MG63 (cell line): ENCODE measurements around the gene ZC3H13. TPM values are rescaled to one million over a fixed set of nuclear protein-coding genes. Genes with fewer than 3 reads are reported as not detected.

ENCODE experiments used
- DNase-seq: peaks from one replicate; pipeline ENCODE4 v3.0.0-alpha.2; 2020
- H3K27me3 ChIP-seq: fragments of 250-450 bp; sonication (Bioruptor Pico); 2 replicates; pipeline ENCODE4 v1.5.1; 2020; ENCODE audit warnings: mild to moderate bottlenecking, moderate library complexity
- H3K36me3 ChIP-seq: fragments of 250-450 bp; sonication (Bioruptor Pico); 2 replicates; pipeline ENCODE4 v1.5.1; 2020; ENCODE audit warnings: mild to moderate bottlenecking, moderate library complexity
- H3K4me3 ChIP-seq: fragments of 250-450 bp; sonication (Bioruptor Pico); 2 replicates; pipeline ENCODE4 v1.5.1; 2020; ENCODE audit warnings: mild to moderate bottlenecking, moderate library complexity
- H3K9me3 ChIP-seq: fragments of 250-450 bp; sonication (Bioruptor Pico); 2 replicates; pipeline ENCODE4 v1.5.1; 2020; ENCODE audit warnings: mild to moderate bottlenecking, moderate library complexity
- total RNA-seq: library from RNA; depleted of rRNA; stranded (reverse); fragments of >200 nt; shearing (Covaris generic); gene quantifications from 2 replicates; pipeline ENCODE4 v1.2.3, GENCODE V29; 2014; ENCODE audit warnings: low replicate concordance

The ZC3H13 gene
- total RNA-seq, 1 experiment from 2014 or later, result 11.7 TPM

GRCh38 chr13:46039411-46040182 lies 12.9 kb downstream of the ZC3H13 start:
- Histone ChIP-seq H3K27me3 (no peaks in the 10 kb centered on the region), H3K36me3 (peaks cover 50% of the 10 kb centered on the region), H3K4me3 (no peak overlapping the region), H3K9me3 (no peaks in the 10 kb centered on the region)
- no peak for DNase-seq

DNA sequence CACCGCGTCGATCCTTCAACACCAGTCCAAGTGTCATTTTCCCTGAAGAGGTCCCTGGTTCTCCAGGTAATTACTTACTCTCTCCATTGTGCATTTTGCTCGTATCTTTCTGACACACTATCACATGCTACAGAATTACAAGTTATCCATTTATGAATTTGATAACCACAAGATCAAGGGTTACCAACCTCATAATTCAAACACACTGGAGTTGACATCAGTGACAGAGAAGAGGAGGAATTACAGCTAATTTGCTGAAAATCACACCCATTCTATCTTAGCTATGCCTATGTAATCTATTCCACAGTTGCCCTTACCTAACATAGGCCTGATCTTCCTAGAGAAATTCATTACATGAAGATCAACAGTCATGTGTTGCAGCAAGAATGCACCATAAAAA lies 14.2 kb downstream of the ZC3H13 start:
- peaks cover 55% of the 10 kb centered on the region for H3K36me3 ChIP-seq
- no peak for DNase-seq
- H3K27me3 ChIP-seq, result no peaks in the 10 kb centered on the region
- no peak overlapping the region for H3K4me3 ChIP-seq
- no peaks in the 10 kb centered on the region for H3K9me3 ChIP-seq

DNA sequence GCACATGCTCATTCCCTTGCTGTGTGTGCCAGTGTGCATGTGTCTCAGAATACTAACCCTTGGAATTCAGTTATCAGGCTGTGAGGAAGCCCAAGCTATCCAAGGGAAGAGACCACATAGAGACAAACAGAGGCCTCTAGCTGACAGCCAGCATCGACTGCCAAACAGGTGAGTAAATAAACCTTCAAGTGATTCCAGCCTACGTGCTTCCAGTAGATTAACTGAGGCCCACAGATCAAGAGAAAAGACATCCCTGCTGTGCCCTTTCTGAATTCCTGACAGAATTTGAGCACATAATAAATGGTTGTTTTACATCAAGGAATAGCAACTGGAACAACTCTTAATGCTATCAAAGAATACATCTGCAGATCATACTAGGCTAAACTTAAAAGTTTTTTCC lies 17.5 kb downstream of the ZC3H13 start:
- no peaks in the 10 kb centered on the region for H3K27me3 ChIP-seq
- peaks cover 3% of the 10 kb centered on the region for H3K9me3 ChIP-seq
- no peak for DNase-seq
- H3K4me3 ChIP-seq, result no peak overlapping the region
- peaks cover 57% of the 10 kb centered on the region for H3K36me3 ChIP-seq

GRCh38 chr13:46032341-46032740 lies 20.2 kb downstream of the ZC3H13 start:
- no peak for DNase-seq
- peaks cover 39% of the 10 kb centered on the region for H3K36me3 ChIP-seq
- H3K4me3 ChIP-seq, result no peak overlapping the region
- H3K27me3 ChIP-seq, result no peaks in the 10 kb centered on the region
- peaks cover 6% of the 10 kb centered on the region for H3K9me3 ChIP-seq

- Histone ChIP-seq H3K27me3 (no peaks in the 10 kb centered on the region), H3K4me3 (no peak overlapping the region), H3K36me3 (peaks cover 33% of the 10 kb centered on the region), H3K9me3 (peaks cover 6% of the 10 kb centered on the region)
- peak; percentile 14 for DNase-seq
Measured at GRCh38 chr13:46031581-46032263, 20.8 kb downstream of the ZC3H13 start.

DNA sequence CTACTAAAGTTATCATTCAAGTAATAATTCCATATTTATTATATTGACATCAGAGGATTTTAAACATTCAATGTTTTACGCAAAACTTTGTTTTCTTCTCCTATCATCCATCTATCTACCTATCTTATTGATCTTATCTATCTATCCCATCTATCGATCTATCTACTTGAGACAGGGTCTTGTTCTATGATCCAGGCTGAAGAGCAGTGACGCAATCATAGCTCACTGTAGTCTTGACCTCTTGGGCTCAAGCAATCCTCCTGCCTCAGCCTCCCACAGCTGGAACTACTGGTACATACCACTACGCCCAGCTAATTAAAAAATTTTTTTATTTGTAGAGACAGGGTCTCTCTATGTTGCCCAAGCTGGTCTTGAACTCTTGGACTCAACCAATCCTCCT lies 27.4 kb downstream of the ZC3H13 start:
- H3K9me3 ChIP-seq, result peaks cover 4% of the 10 kb centered on the region
- H3K4me3 ChIP-seq, result no peak overlapping the region
- no peak for DNase-seq
- peaks cover 21% of the 10 kb centered on the region for H3K36me3 ChIP-seq
- H3K27me3 ChIP-seq, result no peaks in the 10 kb centered on the region

DNA sequence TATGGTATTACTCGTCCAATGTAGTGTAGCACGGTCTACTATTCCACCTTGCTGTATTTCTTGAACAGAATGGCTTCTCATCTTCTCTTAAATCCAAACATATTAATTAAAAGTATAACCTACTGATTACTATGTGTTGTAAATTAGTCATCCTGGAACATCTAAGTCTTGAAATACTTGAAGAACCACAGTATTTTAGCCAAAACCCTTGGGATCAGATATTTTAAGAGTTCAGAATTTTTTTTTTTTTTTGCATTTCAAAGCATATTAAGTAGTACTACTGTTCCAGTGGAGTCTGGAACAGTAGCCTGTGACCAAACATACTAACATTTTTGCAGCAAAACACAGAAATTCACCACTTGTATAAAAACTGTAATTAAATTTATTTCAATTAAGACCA lies 30.1 kb downstream of the ZC3H13 start:
- Histone ChIP-seq H3K4me3 (no peak overlapping the region), H3K9me3 (no peaks in the 10 kb centered on the region), H3K27me3 (no peaks in the 10 kb centered on the region), H3K36me3 (peaks cover 23% of the 10 kb centered on the region)
- no peak for DNase-seq

DNA sequence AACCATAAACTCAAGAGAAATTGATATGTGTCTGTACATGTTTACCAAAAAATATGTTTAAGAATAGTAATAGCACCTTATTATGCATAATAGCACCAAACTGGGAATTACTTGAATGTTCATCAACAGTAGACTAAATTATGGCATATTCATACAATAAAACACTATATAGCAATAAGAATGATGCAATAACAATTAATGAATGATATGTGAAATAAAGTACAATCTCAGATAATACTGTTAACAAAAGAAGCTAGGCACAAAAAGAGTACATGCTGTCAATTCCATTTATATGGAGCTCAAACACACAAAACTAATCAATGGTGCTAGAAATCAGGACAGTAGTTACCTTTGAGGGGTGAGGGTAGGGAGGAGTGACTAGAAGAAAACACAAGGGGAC lies 36.3 kb downstream of the ZC3H13 start:
- H3K4me3 ChIP-seq, result no peak overlapping the region
- H3K36me3 ChIP-seq, result peaks cover 18% of the 10 kb centered on the region
- H3K27me3 ChIP-seq, result no peaks in the 10 kb centered on the region
- no peak for DNase-seq
- no peaks in the 10 kb centered on the region for H3K9me3 ChIP-seq

DNA sequence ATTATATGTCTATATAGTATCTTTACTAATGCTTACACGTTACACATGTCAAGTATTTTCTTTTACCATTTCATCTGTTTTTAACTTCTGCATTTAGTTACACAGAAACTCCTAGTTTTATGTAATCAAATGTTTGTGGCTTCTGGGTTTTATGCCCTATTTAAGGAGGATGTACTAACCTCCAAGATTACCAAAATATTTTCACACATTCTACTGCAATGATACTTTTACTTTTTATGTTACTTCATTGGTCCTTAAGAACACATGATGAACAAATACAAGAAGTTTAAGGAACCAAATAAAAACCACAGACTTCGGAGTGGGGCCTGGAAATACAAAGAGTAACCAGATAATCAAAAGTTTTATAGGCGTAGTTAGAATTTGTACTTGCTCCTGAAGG lies 37.2 kb downstream of the ZC3H13 start:
- H3K36me3 ChIP-seq, result peaks cover 17% of the 10 kb centered on the region
- no peaks in the 10 kb centered on the region for H3K9me3 ChIP-seq
- no peak overlapping the region for H3K4me3 ChIP-seq
- no peak for DNase-seq
- no peaks in the 10 kb centered on the region for H3K27me3 ChIP-seq

DNA sequence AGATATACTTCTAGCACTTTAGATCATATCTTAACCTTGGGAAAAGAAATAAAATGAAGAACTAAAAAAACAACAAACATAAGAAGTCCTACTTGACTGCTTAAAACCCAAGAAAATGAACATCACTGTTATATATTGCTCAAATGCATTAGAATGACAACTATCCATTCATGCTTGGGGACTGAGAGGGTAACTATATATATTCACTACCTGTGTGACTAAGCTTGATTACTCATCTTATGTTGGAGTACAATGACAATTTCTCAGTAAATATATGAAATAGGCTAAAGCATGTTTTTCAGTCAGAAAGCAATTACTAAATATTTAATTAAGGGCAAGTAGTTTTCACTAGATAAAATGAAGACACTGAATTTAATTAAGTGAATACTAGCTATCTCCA lies 40.1 kb downstream of the ZC3H13 start:
- Histone ChIP-seq H3K36me3 (peaks cover 18% of the 10 kb centered on the region), H3K27me3 (no peaks in the 10 kb centered on the region), H3K4me3 (no peak overlapping the region), H3K9me3 (no peaks in the 10 kb centered on the region)
- no peak for DNase-seq

DNA sequence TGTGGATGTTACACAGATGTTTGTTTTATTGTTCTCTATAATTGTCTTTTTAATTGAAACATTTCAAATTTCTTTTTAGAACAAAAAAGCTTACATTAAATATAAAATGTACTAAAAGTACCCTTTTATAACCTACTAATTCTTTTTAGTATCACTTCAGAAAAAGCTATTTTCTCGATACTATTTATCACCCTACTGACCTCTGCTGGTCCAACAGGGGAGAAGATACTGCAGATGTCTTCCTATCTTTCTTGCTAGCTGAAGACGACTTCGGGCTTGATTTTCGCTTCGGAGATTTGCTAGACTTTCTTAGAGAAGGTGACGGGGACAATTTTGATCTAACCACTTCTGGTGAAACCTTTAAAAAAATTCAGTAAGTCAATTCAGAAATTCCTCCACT lies 42.4 kb downstream of the ZC3H13 start:
- no peak for DNase-seq
- no peaks in the 10 kb centered on the region for H3K9me3 ChIP-seq
- H3K27me3 ChIP-seq, result no peaks in the 10 kb centered on the region
- no peak overlapping the region for H3K4me3 ChIP-seq
- peaks cover 19% of the 10 kb centered on the region for H3K36me3 ChIP-seq

GRCh38 chr13:46008631-46009030 lies 43.9 kb downstream of the ZC3H13 start:
- no peak for DNase-seq
- Histone ChIP-seq H3K4me3 (no peak overlapping the region), H3K27me3 (no peaks in the 10 kb centered on the region), H3K9me3 (no peaks in the 10 kb centered on the region), H3K36me3 (peaks cover 24% of the 10 kb centered on the region)

GRCh38 chr13:46006688-46007452 lies 45.7 kb downstream of the ZC3H13 start:
- no peaks in the 10 kb centered on the region for H3K27me3 ChIP-seq
- no peak overlapping the region for H3K4me3 ChIP-seq
- peaks cover 40% of the 10 kb centered on the region for H3K36me3 ChIP-seq
- H3K9me3 ChIP-seq, result no peaks in the 10 kb centered on the region
- no peak for DNase-seq

DNA sequence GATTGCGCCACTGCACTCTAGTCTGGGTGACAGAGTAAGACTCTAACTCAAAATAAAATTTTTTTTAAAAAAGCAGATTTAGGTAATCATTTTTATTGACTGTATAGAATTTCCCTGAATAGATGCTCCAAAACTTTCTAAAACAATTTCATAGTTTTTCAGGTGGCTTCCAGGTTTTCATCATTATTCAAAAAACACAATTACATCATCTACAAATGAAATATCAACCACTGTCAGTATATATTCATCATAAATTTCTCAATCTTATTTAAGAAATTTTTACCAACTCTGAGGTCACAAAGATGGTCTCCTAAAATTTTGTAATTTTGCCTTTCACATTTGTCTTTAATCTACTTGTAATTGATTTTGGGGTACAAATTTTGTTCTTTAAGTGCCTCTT lies 48.1 kb downstream of the ZC3H13 start:
- Histone ChIP-seq H3K4me3 (no peak overlapping the region), H3K27me3 (no peaks in the 10 kb centered on the region), H3K9me3 (no peaks in the 10 kb centered on the region), H3K36me3 (peaks cover 62% of the 10 kb centered on the region)
- DNase-seq, result no peak

DNA sequence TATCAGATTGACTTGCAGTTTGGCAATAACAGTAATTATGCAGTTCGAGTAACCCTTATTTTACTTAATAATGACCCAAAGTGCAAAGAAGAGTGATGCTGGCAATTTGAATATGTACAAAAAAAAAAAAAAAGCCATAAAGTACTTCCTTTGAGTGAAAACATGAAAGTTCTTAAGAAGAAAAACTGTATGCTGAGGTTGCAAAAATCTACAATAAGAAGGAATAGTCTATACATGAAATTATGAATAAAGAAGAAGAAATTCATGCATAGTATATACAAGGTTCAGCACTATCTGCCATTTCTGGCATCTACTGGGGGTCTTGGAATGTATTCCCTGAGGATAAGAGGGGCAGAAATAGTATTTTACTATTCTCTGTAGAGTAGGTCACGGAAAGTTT lies 55.9 kb downstream of the ZC3H13 start:
- no peak for DNase-seq
- H3K9me3 ChIP-seq, result no peaks in the 10 kb centered on the region
- no peak overlapping the region for H3K4me3 ChIP-seq
- peaks cover 31% of the 10 kb centered on the region for H3K36me3 ChIP-seq
- no peaks in the 10 kb centered on the region for H3K27me3 ChIP-seq

GRCh38 chr13:45995245-45995644 lies 57.3 kb downstream of the ZC3H13 start:
- no peaks in the 10 kb centered on the region for H3K9me3 ChIP-seq
- no peak overlapping the region for H3K4me3 ChIP-seq
- H3K27me3 ChIP-seq, result no peaks in the 10 kb centered on the region
- DNase-seq, result no peak
- peaks cover 17% of the 10 kb centered on the region for H3K36me3 ChIP-seq

- H3K36me3 ChIP-seq, result peaks cover 13% of the 10 kb centered on the region
- no peak for DNase-seq
- no peaks in the 10 kb centered on the region for H3K27me3 ChIP-seq
- H3K4me3 ChIP-seq, result no peak overlapping the region
- no peaks in the 10 kb centered on the region for H3K9me3 ChIP-seq
Measured at GRCh38 chr13:45994752-45995151, 57.8 kb downstream of the ZC3H13 start.
